Inferior parietal cortex (tissue), 1 donor: ENCODE measurements around the gene ERCC3.
"Not testable (repeated sequence)": the region's sequence is repeated elsewhere in the genome, so short reads cannot be mapped to it uniquely, and the experiment has no call there.

ENCODE experiments used
- DNase-seq: peaks from one replicate; pipeline ENCODE4 v3.0.0-alpha.2; 2016; ENCODE audit errors: extremely low spot score

Gene ERCC3

GRCh38 chr2:127226132-127226519 lies 67.8 kb downstream of the ERCC3 start:
- no peak for DNase-seq

- no peak for DNase-seq
These were observed 68.6 kb downstream of the ERCC3 start for GRCh38 chr2:127225186-127225960.

- DNase-seq = not testable (repeated sequence)
These were observed 69.8 kb downstream of the ERCC3 start for GRCh38 chr2:127224135-127224534.

- DNase-seq = no peak
These were observed 73.0 kb downstream of the ERCC3 start for GRCh38 chr2:127220768-127221527.

GRCh38 chr2:127220102-127220767 lies 73.7 kb downstream of the ERCC3 start, which contains the start of gene CYP27C1:
Gene CYP27C1, minus strand, starts transcription at chr2:127220299. Its CDS starts 29 bp downstream, at chr2:127220270.
- no peak for DNase-seq

GRCh38 chr2:127219171-127220070 lies 74.5 kb downstream of the ERCC3 start:
- no peak for DNase-seq

- DNase-seq = no peak
These were observed 75.2 kb downstream of the ERCC3 start for GRCh38 chr2:127218812-127219170.

GRCh38 chr2:127217470-127218325 lies 76.2 kb downstream of the ERCC3 start:
- no peak for DNase-seq

GRCh38 chr2:127216593-127216992 lies 77.4 kb downstream of the ERCC3 start:
- no peak for DNase-seq

- DNase-seq = no peak
These were observed 77.8 kb downstream of the ERCC3 start for GRCh38 chr2:127216095-127216494.

- not testable (repeated sequence) for DNase-seq
These were observed 79.7 kb downstream of the ERCC3 start for GRCh38 chr2:127214201-127214600.

- no peak for DNase-seq
These were observed 85.6 kb downstream of the ERCC3 start for GRCh38 chr2:127208313-127208712.
